ENCODE measurements around the gene COMP.

- TF ChIP-seq POLR2AphosphoS5 (IDR thresholded peaks at IDR 0.05; ENCODE audit: low read depth, low read length), result no peak
- TF ChIP-seq FOSL2 (IDR thresholded peaks at IDR 0.05; ENCODE audit: borderline replicate concordance, low read depth), result no peak
- no peak for TF ChIP-seq GABPA (IDR thresholded peaks at IDR 0.05; ENCODE audit: low read depth)
- no peak for TF ChIP-seq CTCF (IDR thresholded peaks at IDR 0.05)
- TF ChIP-seq EZH2phosphoT487 (IDR thresholded peaks at IDR 0.05; ENCODE audit: borderline replicate concordance, low read depth), result no peak
- TF ChIP-seq NFIC (IDR thresholded peaks at IDR 0.05; ENCODE audit: borderline replicate concordance), result no peak
- TF ChIP-seq EP300 (IDR thresholded peaks at IDR 0.05; ENCODE audit: borderline replicate concordance in 1 of 2, low read depth in 1 of 2, low read length in 1 of 2), result no peak
- TF ChIP-seq, protein P1, sequence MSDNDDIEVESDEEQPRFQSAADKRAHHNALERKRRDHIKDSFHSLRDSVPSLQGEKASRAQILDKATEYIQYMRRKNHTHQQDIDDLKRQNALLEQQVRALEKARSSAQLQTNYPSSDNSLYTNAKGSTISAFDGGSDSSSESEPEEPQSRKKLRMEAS (IDR thresholded peaks at IDR 0.05; ENCODE audit: low read depth), result no peak
Measured at GRCh38 chr19:18737954-18738351, 53.2 kb downstream of the COMP start.

Measured in SK-N-SH (cell line).